HG03565 (cell line): Measurements from ENCODE around the gene MYADM.
"Not testable (repeated sequence)": the region's sequence is repeated elsewhere in the genome, so short reads cannot be mapped to it uniquely, and the experiment has no call there.

ENCODE experiments used
- ATAC-seq: cut with Tn5 transposase; IDR thresholded peaks from one replicate; pipeline ENCODE4 v1.9.1; 2021; ENCODE audit warnings: mild to moderate bottlenecking, moderate library complexity; ENCODE audit not compliant: unreplicated experiment

The MYADM gene, protein sequence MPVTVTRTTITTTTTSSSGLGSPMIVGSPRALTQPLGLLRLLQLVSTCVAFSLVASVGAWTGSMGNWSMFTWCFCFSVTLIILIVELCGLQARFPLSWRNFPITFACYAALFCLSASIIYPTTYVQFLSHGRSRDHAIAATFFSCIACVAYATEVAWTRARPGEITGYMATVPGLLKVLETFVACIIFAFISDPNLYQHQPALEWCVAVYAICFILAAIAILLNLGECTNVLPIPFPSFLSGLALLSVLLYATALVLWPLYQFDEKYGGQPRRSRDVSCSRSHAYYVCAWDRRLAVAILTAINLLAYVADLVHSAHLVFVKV

GRCh38 chr19:53867225-53868090 lies at the start of gene MYADM:
TSS of gene MYADM (plus strand) at chr19:53867883. CDS start at chr19:53873530, 5,647 bp downstream.
- peak; percentile 58 for ATAC-seq

GRCh38 chr19:53818756-53819155 lies 48.9 kb upstream of the MYADM start:
- no peak for ATAC-seq

GRCh38 chr19:53819861-53820260 lies 47.8 kb upstream of the MYADM start:
- no peak for ATAC-seq

DNA sequence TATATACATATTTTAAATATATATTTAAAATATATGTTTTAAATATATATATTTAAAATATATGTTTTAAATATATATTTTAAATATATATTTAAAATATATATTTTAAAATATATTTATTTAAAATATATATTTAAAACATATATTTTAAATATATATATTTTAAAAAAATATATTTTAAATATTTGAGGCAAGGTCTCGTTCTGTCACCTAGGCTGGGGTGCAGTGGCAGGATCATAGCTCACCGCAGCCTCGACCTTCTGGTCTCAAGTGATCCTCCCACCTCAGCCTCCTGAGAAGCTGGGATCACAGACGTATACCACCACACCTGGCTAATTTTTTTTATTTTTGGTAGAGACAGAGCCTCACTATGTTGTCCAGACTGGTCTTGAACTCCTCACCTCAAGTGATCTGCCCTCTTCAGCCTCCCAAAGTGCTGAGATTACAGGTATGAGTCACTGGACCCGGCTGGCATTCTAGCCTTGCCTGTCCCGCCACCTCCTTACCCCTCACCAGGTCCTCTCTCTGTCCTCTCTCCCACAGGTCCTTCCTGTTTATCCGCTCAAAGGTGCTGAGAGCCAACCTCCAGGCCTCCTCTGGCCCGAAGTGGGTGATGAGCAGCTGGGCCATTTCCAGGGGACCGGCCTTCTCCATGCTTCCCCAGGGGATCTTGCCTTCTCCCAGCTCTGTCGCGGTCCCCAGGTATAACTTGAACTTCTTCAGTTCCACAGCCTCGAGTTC lies 44.1 kb upstream of the MYADM start:
- ATAC-seq = no peak

- no peak for ATAC-seq
Observed at GRCh38 chr19:53824134-53824611, 43.5 kb upstream of the MYADM start, which contains the start of gene NLRP12. TSS of gene NLRP12 (minus strand) at chr19:53824314. CDS start at chr19:53824174, 140 bp downstream.

DNA sequence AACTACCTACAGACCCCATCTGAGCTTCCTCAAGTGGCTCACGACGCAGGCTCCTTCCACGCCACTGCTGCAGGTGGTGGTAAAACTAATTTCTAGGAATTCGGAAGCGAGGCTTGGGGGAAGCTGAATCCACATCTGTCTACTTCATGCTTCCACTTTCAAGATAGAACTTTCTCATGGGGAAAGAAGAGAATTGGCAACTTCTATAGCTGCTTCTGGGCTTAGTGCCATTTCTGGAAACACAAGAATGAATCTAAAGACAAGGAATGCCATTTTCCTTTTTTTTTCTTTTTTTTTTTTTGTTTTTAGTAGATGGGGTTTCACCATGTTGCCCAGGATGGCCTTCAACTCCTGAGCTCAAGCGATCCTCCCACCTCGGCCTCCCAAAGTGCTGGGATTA lies 40.8 kb upstream of the MYADM start:
- no peak for ATAC-seq

DNA sequence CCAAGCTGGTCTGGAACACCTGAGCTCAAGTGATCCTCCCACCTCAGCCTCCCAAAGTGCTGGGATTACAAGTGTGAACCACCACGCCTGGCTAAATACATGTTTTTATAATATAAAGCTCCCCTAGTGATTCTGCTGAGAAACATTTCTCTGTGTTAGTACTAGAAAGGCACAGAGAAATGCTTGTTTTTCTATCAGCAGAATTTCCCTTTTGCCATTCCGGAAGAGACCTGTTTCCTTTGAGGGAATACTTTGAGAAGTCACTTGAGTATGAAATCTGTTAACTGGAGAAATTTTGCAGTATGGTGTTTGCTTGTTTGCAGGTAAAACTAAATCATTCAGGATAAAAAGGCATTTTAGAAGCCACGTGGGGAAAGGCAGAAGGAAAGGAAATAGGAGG lies 39.2 kb upstream of the MYADM start:
- no peak for ATAC-seq

DNA sequence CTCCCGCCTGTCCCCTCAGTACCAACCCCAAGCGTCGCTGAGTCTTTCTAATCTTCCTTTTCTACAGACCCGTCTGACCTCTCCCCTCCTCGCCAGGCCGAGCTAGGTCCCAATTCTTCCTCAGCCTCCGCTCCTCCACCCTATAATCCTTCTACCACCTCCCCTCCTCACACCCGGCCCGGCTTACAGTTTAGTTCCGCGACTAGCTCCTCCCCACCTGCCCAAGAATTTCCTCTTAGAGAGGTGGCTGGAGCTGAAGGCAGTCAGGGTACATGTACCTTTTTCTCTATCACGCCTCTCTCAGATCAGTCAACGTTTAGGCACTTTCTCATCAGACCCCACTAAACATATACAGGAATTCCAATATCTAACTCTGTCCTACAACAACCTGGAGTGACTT lies 34.8 kb upstream of the MYADM start:
- not testable (repeated sequence) for ATAC-seq

DNA sequence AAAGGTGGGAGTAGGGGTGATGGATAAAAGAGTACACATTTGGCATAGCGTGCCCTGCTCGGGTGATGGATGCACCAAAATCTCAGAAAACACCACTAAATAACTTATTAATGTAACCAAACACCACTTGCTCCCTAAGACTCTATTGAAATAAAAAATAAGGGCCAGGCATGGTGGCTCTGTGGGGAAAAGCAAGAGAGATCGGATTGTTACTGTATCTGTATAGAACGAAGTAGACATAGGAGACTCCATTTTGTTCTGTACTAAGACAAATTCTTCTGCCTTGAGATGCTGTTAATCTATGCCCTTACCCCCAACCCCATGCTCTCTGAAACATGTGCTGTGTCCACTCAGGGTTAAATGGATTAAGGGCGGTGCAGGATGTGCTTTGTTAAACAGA lies 29.2 kb upstream of the MYADM start:
- not testable (repeated sequence) for ATAC-seq

- ATAC-seq = not testable (repeated sequence)
Observed at GRCh38 chr19:53840241-53840640, 27.4 kb upstream of the MYADM start.

- ATAC-seq = not testable (repeated sequence)
Observed at GRCh38 chr19:53840914-53841313, 26.8 kb upstream of the MYADM start.

GRCh38 chr19:53844849-53845246 lies 22.8 kb upstream of the MYADM start:
- ATAC-seq = no peak

GRCh38 chr19:53847555-53847954 lies 20.1 kb upstream of the MYADM start:
- no peak for ATAC-seq

GRCh38 chr19:53849237-53849676 lies 18.4 kb upstream of the MYADM start:
- ATAC-seq = no peak

DNA sequence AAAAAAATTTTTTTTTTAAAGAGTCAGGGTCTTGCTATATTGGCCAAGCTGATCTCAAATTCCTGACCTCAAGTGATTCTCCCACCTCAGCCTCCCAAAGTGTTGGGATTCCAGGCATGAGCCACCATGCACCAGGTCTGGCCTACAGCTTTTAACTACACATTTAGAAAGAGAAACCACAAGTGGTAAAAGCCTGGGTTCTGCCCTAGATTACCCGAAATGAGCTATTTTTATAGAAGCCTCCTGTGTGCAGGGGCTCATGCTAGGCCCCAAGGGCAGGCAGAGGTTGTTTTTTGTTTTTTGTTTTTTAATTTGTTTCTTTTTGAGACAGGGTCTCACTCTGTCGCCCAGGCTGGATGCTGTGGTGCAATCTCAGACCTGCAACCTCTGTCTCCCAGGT lies 14.0 kb upstream of the MYADM start:
- ATAC-seq = no peak

DNA sequence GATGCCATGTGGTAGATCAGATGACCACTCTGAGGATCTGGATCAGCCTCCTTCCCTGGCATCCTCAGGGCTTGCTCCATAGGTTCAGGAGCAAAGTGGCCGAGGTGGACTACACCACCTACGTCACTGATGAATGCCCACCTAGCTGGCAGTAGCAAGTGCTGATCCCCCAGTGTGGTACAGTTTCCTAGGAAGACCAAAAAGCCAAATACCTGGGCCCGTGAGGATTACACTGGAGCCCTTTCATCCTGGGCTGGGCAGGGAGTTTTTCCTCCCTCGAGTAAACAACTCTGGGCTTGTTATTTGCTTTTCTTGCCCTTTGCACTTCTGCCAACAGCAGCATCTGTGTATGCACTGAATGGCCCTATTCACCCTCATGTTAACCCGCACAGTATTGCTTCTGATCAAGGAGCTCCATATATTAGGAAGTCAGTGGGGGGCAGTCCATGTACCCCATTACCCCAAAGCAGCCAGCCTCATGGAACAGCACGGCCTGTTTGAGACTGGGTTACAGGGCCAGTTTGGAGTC lies 3.3 kb upstream of the MYADM start:
- ATAC-seq = no peak

DNA sequence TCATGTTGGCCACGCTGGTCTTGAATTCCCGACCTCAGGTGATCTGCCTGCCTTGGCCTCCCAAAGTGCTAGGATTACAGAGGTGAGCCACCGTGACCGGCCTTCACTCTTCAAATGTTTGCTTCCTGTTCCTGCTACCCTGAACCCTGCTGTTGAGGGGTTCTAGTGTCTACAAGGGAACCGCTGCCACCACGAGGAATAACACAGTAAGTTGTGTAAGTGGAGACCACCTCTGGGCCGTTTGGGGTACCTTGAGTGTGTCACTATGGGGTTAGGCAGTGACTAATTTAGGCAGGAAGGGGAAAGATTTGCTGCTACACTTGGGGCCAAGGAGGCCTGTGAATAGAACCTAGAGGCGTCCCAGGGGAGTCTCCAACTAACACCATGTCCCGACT lies 2.2 kb upstream of the MYADM start:
- ATAC-seq = no peak

- ATAC-seq = no peak
Observed at GRCh38 chr19:53865918-53866864, 1.5 kb upstream of the MYADM start.

DNA sequence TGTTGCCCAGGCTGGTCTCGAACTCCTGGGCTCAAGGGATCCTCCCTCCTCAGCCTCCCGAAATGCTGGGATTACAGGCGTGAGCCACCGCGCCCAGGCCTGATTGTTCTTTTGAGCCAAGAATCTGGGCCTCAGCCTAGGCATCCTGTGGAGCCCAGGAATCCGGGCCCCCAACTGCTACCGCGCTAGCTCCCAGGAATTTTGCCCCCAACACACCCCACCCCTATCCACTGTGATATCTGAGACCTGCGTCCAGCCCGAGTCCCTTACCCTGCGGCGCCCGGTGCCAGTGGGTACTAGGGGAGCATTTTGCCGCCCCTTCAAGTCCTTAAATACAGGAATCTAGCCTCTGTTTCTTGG lies 838 bp upstream of the MYADM start:
- ATAC-seq = no peak
